ENCODE results near the gene USP33.

DNA sequence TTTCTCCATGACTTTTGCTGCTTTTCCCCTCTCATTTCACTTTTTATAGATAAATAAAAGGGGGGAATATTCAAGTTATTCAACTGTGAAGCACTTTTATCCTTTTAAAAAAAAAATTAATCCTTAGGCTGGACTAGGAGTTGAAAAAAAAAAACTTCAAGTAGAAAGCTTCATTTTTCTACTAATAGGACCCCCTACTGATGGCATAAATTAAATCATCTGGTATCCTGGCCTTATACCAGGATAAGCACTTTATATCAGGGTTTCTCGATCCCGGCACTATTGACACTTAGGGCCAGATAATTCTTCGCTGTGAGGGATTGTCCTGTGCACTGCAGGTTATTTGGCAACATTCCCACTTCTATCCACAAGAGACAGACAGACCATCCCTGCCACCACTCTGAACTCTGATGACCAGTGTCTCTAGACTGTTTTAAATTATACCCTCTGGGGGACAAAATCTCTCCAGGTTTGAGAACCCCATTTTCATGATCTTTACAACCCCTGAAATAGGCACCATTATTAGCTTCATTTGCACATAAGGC, 17.6 kb downstream of the USP33 start:
- no peak for TF ChIP-seq ZNF274 (IDR thresholded peaks at IDR 0.05; ENCODE audit: low read depth, low read length)
- no peak for TF ChIP-seq YY1 (IDR thresholded peaks at IDR 0.05; ENCODE audit: insufficient read depth, insufficient read length)
